Gastrocnemius medialis (tissue), 4 donors: Measurements from ENCODE around the gene PCSK6. TPM values are rescaled to one million over a fixed set of nuclear protein-coding genes. Genes with fewer than 3 reads are reported as not detected.

ENCODE experiments used
- ATAC-seq, 2 donors: fragments of 150-250 bp; one replicate each; pipeline ENCODE4 v1.9.1; 2016
- DNase-seq, 2 donors: peaks; one replicate each; pipeline ENCODE4 v3.0.0-alpha.2; 2019
- H3K27ac ChIP-seq, 4 donors: fragments of 200-600 bp; sonication (generic); 1 replicate in 1 of 4; 2 replicates in 3 of 4; pipeline ENCODE4 v1.5.1; 2016 to 2018; ENCODE audit warnings: mild to moderate bottlenecking in 2 of 4, moderate library complexity in 1 of 4
- H3K27me3 ChIP-seq, 3 donors: fragments of 200-600 bp; sonication (generic) in 2 of 3; 1 replicate in 1 of 3; 2 replicates in 2 of 3; pipeline versions ENCODE4 v1.5.1 to v1.6.0; 2016 to 2019; ENCODE audit warnings: mild to moderate bottlenecking in 1 of 3, moderate library complexity in 1 of 3
- H3K36me3 ChIP-seq, 2 donors: fragments of 200-600 bp; sonication (generic) in 1 of 2; one replicate each; pipeline ENCODE4 v1.5.1; 2017 to 2018
- H3K4me1 ChIP-seq, 2 donors: fragments of 200-600 bp; sonication (generic) in 1 of 2; one replicate each; pipeline ENCODE4 v1.5.1; 2016 to 2017; ENCODE audit warnings: mild to moderate bottlenecking in 2 of 2
- H3K4me3 ChIP-seq, 4 donors: fragments of 200-600 bp; sonication (generic) in 3 of 4; 1 replicate in 1 of 4; 2 replicates in 3 of 4; pipeline ENCODE4 v1.5.1; 2016 to 2019; ENCODE audit warnings: mild to moderate bottlenecking in 2 of 4
- H3K9me3 ChIP-seq, 3 donors: fragments of 200-600 bp; sonication (generic) in 2 of 3; 1 replicate in 1 of 3; 2 replicates in 2 of 3; pipeline ENCODE4 v1.5.1; 2016 to 2019
- POLR2A ChIP-seq, 2 donors: fragments of 450-650 bp; IDR thresholded peaks; one replicate each; pipeline ENCODE4 v1.6.1; 2017; ENCODE audit warnings: antibody characterized with exemption in 2 of 2, mild to moderate bottlenecking in 2 of 2, moderate library complexity in 2 of 2
- in situ Hi-C, 4 donors: fragments of 200-750 bp; cut with MboI; loops; one replicate each; pipeline versions ENCODE4 v1.15.0 to v1.8.0; 2017; ENCODE audit warnings: low sequenced_read_pairs in 4 of 4
- intact Hi-C: fragments of 100-400 bp; cut with DNase I; formaldehyde crosslinking; loops from one replicate; pipeline ENCODE4 v1.15.1; 2023; ENCODE audit warnings: low total_unique reads
- total RNA-seq, 4 donors: library from RNA; depleted of rRNA; stranded (reverse); fragments of >200 nt; gene quantifications; one replicate each; pipeline versions ENCODE4 v1.1.0 to v1.2.3, GENCODE V29; 2016
- TF ChIP-seq, protein P1 (sequence below), 5 experiments: fragments of 450-650 bp in 3 of 5; fragments of 200-600 bp in 2 of 5; sonication (generic) in 2 of 5; IDR thresholded peaks in 4 of 5; conservative IDR thresholded peaks in 1 of 5; 1 replicate in 4 of 5; 2 replicates in 1 of 5; pipeline ENCODE4 v1.5.1; 2016 to 2019; ENCODE audit warnings: antibody characterized with exemption in 5 of 5, mild to moderate bottlenecking in 3 of 5, moderate library complexity in 3 of 5

Gene PCSK6
- total RNA-seq, 4 donors from 2014 or later: 12.8 to 46.0 (median 23.6) TPM

DNA sequence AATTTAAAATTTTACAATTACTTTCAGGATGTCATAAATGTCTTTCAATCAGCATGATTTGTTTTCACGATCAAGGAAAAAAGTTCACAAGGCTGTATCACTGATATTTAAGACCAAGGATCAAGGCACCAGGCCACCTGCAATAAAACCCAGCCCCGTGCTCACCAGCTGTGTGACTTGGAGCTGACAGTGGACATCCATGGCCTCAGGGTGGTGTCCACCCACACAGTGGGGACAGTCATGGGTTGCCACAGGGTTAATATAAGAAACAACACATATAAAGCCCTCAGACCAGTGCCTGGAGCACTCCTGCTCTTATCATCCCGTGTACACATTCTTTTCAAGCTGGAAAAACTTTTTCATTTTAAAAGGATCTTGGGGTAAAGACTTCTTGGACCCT, 56.5 kb downstream of the PCSK6 start:
- intact Hi-C loops: no loop called here
- peaks cover 0 to 31% of the 10 kb centered on the region in 2 donors for H3K36me3 ChIP-seq
- no peak for ATAC-seq

DNA sequence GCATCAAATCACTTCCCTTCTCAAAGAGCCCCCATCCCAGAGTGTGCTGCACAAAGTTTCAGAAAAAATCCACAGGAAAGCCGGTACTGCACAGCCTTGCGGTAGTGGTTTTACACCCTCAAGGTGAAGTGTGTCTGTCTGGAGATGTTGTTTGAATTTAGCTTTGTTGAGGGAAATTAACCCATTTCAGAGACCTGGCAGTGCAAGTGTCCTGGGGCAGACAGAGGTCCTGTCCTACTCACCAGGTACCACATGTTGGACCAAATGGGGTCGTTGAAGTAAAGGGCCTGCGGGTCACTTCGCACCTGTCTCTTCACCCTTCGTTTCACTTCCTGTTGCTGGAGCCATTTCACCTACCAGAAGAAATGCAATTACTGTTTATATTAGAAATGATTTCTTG, 57.8 kb downstream of the PCSK6 start:
- ATAC-seq: no peak
- Histone ChIP-seq H3K36me3 (peaks cover 0 to 38% of the 10 kb centered on the region in 2 donors), H3K4me3 (no peak overlapping the region), H3K27me3 (no peaks in the 10 kb centered on the region), H3K4me1 (no peaks in the 10 kb centered on the region), H3K27ac (no peak overlapping the region), H3K9me3 (no peaks in the 10 kb centered on the region)
- in situ Hi-C loops: no loop called here
- DNase-seq: no peak
- intact Hi-C loops: no loop called here
- no peak for TF ChIP-seq POLR2A (IDR thresholded peaks at IDR 0.05)
- TF ChIP-seq, protein P1, sequence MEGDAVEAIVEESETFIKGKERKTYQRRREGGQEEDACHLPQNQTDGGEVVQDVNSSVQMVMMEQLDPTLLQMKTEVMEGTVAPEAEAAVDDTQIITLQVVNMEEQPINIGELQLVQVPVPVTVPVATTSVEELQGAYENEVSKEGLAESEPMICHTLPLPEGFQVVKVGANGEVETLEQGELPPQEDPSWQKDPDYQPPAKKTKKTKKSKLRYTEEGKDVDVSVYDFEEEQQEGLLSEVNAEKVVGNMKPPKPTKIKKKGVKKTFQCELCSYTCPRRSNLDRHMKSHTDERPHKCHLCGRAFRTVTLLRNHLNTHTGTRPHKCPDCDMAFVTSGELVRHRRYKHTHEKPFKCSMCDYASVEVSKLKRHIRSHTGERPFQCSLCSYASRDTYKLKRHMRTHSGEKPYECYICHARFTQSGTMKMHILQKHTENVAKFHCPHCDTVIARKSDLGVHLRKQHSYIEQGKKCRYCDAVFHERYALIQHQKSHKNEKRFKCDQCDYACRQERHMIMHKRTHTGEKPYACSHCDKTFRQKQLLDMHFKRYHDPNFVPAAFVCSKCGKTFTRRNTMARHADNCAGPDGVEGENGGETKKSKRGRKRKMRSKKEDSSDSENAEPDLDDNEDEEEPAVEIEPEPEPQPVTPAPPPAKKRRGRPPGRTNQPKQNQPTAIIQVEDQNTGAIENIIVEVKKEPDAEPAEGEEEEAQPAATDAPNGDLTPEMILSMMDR (IDR thresholded peaks at IDR 0.05 in 4 of 5, conservative IDR thresholded peaks at IDR 0.05 in 1 of 5): no peak

More for the DNA sequence above, 56.5 kb downstream of the PCSK6 start:
- Histone ChIP-seq H3K4me1 (no peaks in the 10 kb centered on the region), H3K27ac (no peak overlapping the region), H3K4me3 (no peak overlapping the region), H3K27me3 (no peaks in the 10 kb centered on the region), H3K9me3 (no peaks in the 10 kb centered on the region)
- TF ChIP-seq, protein P1 (IDR thresholded peaks at IDR 0.05 in 4 of 5, conservative IDR thresholded peaks at IDR 0.05 in 1 of 5): no peak
- TF ChIP-seq POLR2A (IDR thresholded peaks at IDR 0.05): no peak
- DNase-seq: no peak
- in situ Hi-C loops: no loop called here

DNA sequence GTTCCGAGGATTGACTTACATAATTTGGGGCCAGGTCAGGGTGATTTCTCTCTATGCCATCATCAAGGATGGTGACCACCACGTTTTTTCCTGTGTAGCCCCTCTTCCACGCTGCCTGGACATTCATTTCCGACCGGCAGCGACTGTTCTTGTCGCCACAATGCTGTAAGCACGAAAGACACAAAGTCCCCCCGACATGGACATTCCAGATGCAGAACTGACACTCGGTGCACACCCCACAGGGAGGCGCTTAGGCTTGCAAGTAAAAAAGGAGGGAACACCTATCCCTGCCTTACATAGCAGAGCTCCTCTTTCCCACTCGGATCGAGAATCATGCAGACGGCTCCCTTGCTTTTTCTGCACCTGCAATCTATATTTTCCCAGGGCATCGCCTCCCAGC, 58.2 kb downstream of the PCSK6 start:
- in situ Hi-C loops: no loop called here
- intact Hi-C loops: no loop called here
- TF ChIP-seq POLR2A (IDR thresholded peaks at IDR 0.05): no peak
- TF ChIP-seq, protein P1 (IDR thresholded peaks at IDR 0.05 in 4 of 5, conservative IDR thresholded peaks at IDR 0.05 in 1 of 5): no peak

DNA sequence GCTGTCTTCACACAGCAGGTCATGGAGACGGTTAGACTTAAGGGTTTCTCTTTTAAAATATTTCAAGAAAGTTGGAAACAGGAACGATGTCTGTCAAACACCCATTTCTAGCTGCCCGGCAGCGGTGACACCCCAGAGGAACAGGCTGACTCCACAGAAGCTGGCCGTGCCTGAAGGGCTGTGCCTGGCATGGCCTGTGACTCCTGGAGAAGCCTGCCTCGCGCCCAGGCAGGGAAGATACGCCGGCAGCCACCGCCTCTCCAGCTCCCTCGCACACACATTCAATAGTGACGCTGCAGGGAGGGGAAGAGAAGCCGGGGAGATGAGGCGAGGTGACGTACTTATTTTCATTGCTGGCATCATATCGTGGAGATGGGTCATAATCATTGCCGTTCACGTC, 59.9 kb downstream of the PCSK6 start:
- Histone ChIP-seq H3K4me1 (no peaks in the 10 kb centered on the region), H3K36me3 (peaks cover 0 to 48% of the 10 kb centered on the region in 2 donors), H3K4me3 (no peak overlapping the region), H3K27ac (no peak overlapping the region), H3K27me3 (no peaks in the 10 kb centered on the region), H3K9me3 (no peaks in the 10 kb centered on the region)
- intact Hi-C loops: no loop called here
- no peak for TF ChIP-seq POLR2A (IDR thresholded peaks at IDR 0.05)
- TF ChIP-seq, protein P1 (IDR thresholded peaks at IDR 0.05 in 4 of 5, conservative IDR thresholded peaks at IDR 0.05 in 1 of 5): no peak
- ATAC-seq: no peak
- DNase-seq: no peak
- in situ Hi-C loops: no loop called here

More for the DNA sequence above, 58.2 kb downstream of the PCSK6 start:
- ATAC-seq: no peak
- Histone ChIP-seq H3K27me3 (no peaks in the 10 kb centered on the region), H3K4me3 (no peak overlapping the region), H3K4me1 (no peaks in the 10 kb centered on the region), H3K36me3 (peaks cover 0 to 41% of the 10 kb centered on the region in 2 donors), H3K27ac (no peak overlapping the region), H3K9me3 (no peaks in the 10 kb centered on the region)
- no peak for DNase-seq

DNA sequence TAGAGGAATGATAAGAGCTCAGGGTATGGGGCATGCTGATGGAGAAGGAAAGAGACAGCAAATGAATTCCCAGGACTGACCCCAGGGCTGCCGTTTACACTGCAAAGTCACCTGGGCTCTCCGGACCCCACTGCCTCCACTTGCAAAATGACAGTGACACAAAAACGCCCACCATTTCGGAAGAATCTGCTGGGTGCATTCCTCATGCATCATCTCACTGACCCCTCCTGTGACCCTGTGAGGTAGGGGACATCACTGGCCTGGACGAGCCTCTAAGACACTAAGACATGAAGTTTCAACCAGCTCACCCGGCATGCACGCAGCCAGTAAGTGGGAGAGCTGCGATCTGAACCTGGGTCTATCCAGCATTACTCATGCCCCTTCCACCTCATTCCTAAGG, 60.3 kb downstream of the PCSK6 start:
- peaks cover 0 to 48% of the 10 kb centered on the region in 2 donors for H3K36me3 ChIP-seq
- no peak overlapping the region for H3K27ac ChIP-seq
- in situ Hi-C loops (no loop called here), intact Hi-C loops (no loop called here)
- no peak overlapping the region for H3K4me3 ChIP-seq
- no peaks in the 10 kb centered on the region for H3K9me3 ChIP-seq
- DNase-seq (no peak), ATAC-seq (no peak)
- H3K27me3 ChIP-seq: no peaks in the 10 kb centered on the region
- H3K4me1 ChIP-seq: no peaks in the 10 kb centered on the region
- TF ChIP-seq, protein P1 (IDR thresholded peaks at IDR 0.05 in 4 of 5, conservative IDR thresholded peaks at IDR 0.05 in 1 of 5): no peak
- no peak for TF ChIP-seq POLR2A (IDR thresholded peaks at IDR 0.05)
